ENCODE results near the gene MIOS. TPM values are rescaled to one million over a fixed set of nuclear protein-coding genes. Genes with fewer than 3 reads are reported as not detected.

The MIOS gene
- total RNA-seq, 4 donors from 2014 or later = 8.4 to 41.9 (median 26.1) TPM

- H3K4me1 ChIP-seq = peaks cover 3 to 27% (median 8%) of the 10 kb centered on the region in 4 donors
- intact Hi-C loops (cut with DNase I; ENCODE audit: low total_unique reads) = no loop called here
- in situ Hi-C loops (cut with MboI; ENCODE audit: low pct_ligation_motif_present in 1 of 4, low pct_unique_long_range_greater_than_20kb in 1 of 4, low sequenced_read_pairs in 3 of 4) = no loop called here
- no peaks in the 10 kb centered on the region for H3K9me3 ChIP-seq
- TF ChIP-seq, protein P1, sequence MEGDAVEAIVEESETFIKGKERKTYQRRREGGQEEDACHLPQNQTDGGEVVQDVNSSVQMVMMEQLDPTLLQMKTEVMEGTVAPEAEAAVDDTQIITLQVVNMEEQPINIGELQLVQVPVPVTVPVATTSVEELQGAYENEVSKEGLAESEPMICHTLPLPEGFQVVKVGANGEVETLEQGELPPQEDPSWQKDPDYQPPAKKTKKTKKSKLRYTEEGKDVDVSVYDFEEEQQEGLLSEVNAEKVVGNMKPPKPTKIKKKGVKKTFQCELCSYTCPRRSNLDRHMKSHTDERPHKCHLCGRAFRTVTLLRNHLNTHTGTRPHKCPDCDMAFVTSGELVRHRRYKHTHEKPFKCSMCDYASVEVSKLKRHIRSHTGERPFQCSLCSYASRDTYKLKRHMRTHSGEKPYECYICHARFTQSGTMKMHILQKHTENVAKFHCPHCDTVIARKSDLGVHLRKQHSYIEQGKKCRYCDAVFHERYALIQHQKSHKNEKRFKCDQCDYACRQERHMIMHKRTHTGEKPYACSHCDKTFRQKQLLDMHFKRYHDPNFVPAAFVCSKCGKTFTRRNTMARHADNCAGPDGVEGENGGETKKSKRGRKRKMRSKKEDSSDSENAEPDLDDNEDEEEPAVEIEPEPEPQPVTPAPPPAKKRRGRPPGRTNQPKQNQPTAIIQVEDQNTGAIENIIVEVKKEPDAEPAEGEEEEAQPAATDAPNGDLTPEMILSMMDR (IDR thresholded peaks at IDR 0.05) = no peak
- TF ChIP-seq POLR2A (IDR thresholded peaks at IDR 0.05) (no peak), EP300 (IDR thresholded peaks at IDR 0.05; ENCODE audit: low read depth) (no peak), POLR2AphosphoS5 (IDR thresholded peaks at IDR 0.05) (no peak)
- no peak overlapping the region for H3K4me3 ChIP-seq
- 39 to 86% methylated on average over 2 of the region's 2 CpGs for WGBS, 2 donors (ENCODE audit: low coverage in 1 of 2)
- H3K36me3 ChIP-seq = no peaks in the 10 kb centered on the region
- no peaks in the 10 kb centered on the region for H3K27me3 ChIP-seq
- no peak for DNase-seq
- H3K27ac ChIP-seq = no peak overlapping the region
Observed at GRCh38 chr7:7650682-7651206, 84.1 kb downstream of the MIOS start.

DNA sequence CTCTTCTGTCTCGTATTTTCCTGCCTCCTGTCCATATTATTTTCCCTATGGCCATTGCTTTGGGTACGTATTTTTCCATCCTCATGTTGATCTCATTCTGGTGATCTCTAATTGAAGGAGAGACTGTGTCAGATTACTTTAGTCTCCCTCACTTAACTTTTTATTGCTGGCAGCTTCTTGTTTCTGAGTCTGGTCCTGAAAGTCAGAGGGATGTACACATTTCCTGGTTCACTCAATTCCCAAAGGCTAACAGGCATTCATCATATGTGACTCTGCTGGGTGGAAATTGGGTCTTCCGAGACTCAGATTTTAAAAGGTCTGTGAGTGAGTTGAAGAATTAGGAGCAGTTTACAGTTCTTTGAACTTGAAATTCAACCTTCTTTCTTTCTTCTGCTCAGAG, 84.8 kb downstream of the MIOS start:
- Histone ChIP-seq H3K27me3 (no peaks in the 10 kb centered on the region), H3K27ac (no peak overlapping the region), H3K36me3 (no peaks in the 10 kb centered on the region), H3K9me3 (no peaks in the 10 kb centered on the region), H3K4me1 (peaks cover 3 to 27% (median 8%) of the 10 kb centered on the region in 4 donors), H3K4me3 (no peak overlapping the region)
- intact Hi-C loops (cut with DNase I; ENCODE audit: low total_unique reads) (no loop called here), in situ Hi-C loops (cut with MboI; ENCODE audit: low pct_ligation_motif_present in 1 of 4, low pct_unique_long_range_greater_than_20kb in 1 of 4, low sequenced_read_pairs in 3 of 4) (no loop called here)
- WGBS, 2 donors (ENCODE audit: low coverage in 1 of 2) = 51 to 75% methylated on average over 3 of the region's 3 CpGs
- TF ChIP-seq POLR2A (IDR thresholded peaks at IDR 0.05) = no peak
- TF ChIP-seq, protein P1 (IDR thresholded peaks at IDR 0.05) = no peak
- no peak for TF ChIP-seq POLR2AphosphoS5 (IDR thresholded peaks at IDR 0.05)
- no peak for TF ChIP-seq EP300 (IDR thresholded peaks at IDR 0.05; ENCODE audit: low read depth)
- DNase-seq = no peak

DNA sequence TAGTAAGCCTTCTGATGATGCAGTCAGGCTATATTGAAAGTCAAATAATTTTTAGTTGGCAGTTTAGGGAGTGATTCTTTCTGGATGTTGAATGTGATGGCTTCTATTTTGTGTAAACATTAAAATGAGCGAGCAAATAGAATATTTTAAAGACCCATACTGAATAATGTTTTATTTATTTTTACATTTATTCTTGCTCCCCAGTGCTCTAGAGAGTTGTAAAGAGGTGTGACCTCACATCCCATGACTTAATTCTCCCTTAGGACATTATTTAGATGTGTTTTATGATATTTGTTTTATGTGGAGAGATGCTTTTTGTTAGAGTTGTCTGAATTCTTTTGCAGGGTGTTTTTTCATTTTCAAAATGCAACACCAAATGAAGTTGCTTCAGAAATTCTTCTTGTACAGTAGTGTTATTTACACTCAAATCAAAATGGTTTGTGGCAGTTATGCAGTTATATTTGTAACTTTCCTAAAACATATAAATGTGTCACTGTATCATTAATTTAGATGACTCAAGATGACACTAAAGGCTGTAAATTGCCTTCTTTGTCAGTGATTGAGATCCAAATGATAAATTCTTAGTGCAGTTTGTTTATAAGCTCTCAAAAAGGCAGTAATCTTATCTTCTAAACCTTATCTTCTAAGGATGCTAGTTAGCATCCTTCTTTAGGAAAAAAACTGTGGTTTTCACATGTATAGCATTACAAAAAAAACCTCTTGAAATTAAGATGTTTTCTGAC, 86.3 kb downstream of the MIOS start:
- intact Hi-C loops (cut with DNase I; ENCODE audit: low total_unique reads) = no loop called here
- Histone ChIP-seq H3K4me3 (no peak overlapping the region), H3K27ac (no peak overlapping the region), H3K27me3 (no peaks in the 10 kb centered on the region), H3K9me3 (no peaks in the 10 kb centered on the region), H3K36me3 (no peaks in the 10 kb centered on the region), H3K4me1 (peaks cover 3 to 27% (median 8%) of the 10 kb centered on the region in 4 donors)
- in situ Hi-C loops (cut with MboI; ENCODE audit: low pct_ligation_motif_present in 1 of 4, low pct_unique_long_range_greater_than_20kb in 1 of 4, low sequenced_read_pairs in 3 of 4) = no loop called here
- 33 to 59% methylated on average over 1 of the region's 1 CpG for WGBS, 2 donors (ENCODE audit: low coverage in 1 of 2)
- TF ChIP-seq, protein P1 (IDR thresholded peaks at IDR 0.05) = no peak
- TF ChIP-seq EP300 (IDR thresholded peaks at IDR 0.05; ENCODE audit: low read depth) (no peak), POLR2A (IDR thresholded peaks at IDR 0.05) (no peak), POLR2AphosphoS5 (IDR thresholded peaks at IDR 0.05) (no peak)
- no peak for DNase-seq

DNA sequence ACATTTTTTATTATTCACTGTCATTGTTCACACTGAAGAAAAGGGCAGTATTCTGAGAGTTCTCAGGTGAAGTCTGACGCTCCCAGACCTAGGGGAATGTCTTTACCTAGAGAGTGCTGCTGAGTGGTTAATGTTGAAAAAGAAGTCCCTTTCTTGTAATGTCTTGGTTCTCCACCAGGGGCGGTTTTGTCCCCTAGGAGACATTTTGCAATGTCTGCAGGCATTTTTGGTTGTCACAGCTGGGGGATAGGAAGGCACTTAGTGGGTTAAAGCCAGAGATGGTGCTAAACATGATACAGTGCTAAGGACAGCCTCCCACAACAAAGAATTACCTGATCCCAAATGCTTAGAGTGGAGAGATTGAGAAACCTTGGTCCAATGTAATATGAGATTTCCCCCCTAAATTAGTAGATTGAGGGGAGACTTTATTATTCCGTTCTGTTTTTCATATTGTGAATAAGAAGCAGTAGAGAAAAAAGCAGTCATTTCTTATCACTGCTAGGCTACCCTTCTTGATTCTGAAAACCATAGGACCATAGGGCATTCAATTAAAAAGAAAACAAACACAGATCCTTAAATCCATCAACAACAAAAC, 87.0 kb downstream of the MIOS start:
- in situ Hi-C loops (cut with MboI; ENCODE audit: low pct_ligation_motif_present in 1 of 4, low pct_unique_long_range_greater_than_20kb in 1 of 4, low sequenced_read_pairs in 3 of 4) (no loop called here), intact Hi-C loops (cut with DNase I; ENCODE audit: low total_unique reads) (no loop called here)
- WGBS, 2 donors (ENCODE audit: low coverage in 1 of 2) = 83 to 86% methylated on average over 3 of the region's 3 CpGs

More for the DNA sequence above, 87.0 kb downstream of the MIOS start:
- peaks cover 3 to 27% (median 8%) of the 10 kb centered on the region in 4 donors for H3K4me1 ChIP-seq
- no peaks in the 10 kb centered on the region for H3K36me3 ChIP-seq
- DNase-seq = no peak
- H3K9me3 ChIP-seq = no peaks in the 10 kb centered on the region
- no peak overlapping the region for H3K27ac ChIP-seq
- no peak overlapping the region for H3K4me3 ChIP-seq
- H3K27me3 ChIP-seq = no peaks in the 10 kb centered on the region
- no peak for TF ChIP-seq POLR2AphosphoS5 (IDR thresholded peaks at IDR 0.05)
- TF ChIP-seq, protein P1 (IDR thresholded peaks at IDR 0.05) = peak in 4 of 5 experiments; percentile 12 to 39 (median 25)
